HG03342 (cell line): Measurements from ENCODE around the gene ARHGAP45.

Experiments
- ATAC-seq: cut with Tn5 transposase; IDR thresholded peaks from one replicate; pipeline ENCODE4 v1.9.1; 2021; ENCODE audit warnings: mild to moderate bottlenecking, moderate library complexity; ENCODE audit not compliant: unreplicated experiment

The ARHGAP45 gene

DNA sequence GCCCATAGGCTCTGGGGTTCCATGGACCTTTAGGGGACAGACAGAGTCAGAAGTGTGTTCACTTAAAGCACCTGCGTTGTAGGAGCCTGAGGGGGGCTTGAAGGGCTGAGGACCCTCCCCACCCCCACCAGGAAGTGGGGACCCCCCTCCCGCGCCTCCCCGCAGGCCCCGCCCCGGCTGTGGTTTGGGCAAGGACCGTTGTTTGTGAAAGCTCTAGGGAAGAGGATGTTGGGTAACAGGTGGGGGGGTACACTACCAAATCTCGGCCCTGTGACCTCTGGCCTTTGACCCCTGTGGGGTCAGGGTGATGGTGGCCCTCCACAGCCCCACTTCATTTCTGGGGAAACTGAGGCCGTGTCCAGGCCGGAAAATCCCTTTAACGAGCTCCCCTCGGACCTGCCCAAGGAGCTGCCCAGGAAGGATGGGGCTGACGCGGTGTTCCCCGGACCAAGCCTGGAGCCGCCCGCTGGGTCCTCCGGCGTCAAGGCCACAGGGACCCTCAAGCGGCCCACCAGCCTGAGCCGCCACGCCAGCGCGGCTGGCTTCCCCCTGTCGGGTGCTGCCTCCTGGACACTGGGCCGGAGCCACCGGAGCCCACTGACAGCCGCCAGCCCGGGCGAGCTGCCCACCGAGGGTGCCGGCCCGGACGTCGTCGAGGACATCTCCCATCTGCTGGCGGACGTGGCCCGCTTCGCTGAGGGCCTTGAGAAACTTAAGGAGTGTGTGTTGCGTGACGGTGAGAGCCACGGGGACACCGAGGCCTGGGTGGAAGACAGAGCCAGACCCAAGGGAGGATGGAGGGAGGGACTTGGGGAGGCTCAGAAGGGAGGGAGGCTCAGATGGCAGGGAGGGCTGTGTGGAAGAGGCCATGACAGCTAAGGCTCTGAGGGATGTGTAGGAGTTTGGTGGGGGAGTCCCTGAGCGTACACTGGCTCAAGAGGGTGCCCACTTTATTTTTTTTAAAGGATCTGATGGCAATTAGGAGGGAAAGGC, 1.3 kb downstream of the ARHGAP45 start:
- no peak for ATAC-seq

DNA sequence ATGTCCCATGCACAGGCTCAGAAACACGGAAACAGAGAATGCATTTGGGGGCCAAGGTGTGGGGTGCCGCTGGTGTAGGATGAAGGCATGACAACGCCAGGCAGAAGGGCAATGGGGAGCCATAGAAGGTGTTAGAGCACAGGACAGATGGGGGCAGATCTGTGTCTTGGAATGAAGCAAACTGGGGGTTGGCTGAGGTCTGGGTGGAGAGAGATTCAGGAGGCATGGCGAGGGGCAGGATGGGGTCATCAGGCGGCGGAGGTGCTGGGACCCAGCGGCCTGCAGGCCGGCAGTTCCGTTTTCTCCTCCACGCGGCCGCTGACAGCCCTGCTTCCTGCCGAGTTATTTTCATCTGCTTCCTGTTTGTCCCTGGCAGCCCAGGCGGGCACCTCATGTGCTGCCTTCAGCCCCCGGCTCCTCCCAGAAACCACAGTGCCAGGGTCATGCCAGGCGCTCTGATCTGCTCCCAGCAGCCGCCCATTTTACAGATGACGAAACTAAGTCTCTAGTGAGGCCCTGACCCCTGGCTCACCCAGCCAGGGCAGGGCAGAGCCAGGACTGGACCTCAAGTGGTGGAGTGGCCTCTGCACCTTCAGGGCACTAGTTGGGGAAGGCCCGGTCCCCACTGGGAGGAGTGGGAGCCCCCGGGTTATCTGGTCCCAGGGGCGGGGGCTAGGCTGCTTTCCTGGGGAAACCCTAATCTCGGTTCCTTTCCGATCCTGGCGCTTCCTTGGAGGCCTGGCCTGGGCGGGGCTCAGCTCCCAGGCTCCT, 2.2 kb downstream of the ARHGAP45 start:
- no peak for ATAC-seq

- no peak for ATAC-seq
Measured at GRCh38 chr19:1070576-1070930, 3.6 kb downstream of the ARHGAP45 start.

GRCh38 chr19:1070931-1071791, 4.2 kb downstream of the ARHGAP45 start:
- no peak for ATAC-seq

DNA sequence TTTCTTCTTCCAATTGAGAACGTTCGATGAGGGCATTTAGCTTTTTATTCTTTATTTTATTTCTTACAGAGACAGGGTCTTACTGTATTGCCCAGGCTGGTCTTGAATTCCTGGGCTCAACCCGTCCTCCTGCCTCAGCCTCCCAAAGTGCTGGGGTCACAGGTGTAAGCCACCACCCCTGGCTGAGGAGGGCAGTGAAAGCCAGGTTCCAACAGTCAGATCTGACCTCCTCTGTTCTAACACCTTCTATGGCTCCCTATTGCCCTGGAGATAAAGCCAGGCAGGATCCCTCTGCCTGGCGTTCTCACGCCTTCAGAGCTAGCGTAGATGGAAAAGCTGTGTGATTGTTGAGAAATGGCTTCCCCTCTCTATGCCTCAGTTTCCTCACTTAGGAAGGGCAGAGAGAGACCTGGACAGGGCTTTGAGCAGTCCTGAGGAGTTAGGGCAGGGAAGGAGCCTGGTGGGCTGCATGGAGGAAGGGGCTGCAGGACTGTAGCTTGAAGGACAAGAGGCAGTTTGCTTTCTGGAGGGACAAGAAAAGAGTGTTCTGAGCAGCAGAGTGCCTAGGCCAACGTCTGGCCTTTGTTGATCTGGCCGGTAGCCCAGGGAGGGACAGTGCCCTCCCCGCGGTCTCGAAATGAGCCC, 5.5 kb downstream of the ARHGAP45 start:
- ATAC-seq: no peak

DNA sequence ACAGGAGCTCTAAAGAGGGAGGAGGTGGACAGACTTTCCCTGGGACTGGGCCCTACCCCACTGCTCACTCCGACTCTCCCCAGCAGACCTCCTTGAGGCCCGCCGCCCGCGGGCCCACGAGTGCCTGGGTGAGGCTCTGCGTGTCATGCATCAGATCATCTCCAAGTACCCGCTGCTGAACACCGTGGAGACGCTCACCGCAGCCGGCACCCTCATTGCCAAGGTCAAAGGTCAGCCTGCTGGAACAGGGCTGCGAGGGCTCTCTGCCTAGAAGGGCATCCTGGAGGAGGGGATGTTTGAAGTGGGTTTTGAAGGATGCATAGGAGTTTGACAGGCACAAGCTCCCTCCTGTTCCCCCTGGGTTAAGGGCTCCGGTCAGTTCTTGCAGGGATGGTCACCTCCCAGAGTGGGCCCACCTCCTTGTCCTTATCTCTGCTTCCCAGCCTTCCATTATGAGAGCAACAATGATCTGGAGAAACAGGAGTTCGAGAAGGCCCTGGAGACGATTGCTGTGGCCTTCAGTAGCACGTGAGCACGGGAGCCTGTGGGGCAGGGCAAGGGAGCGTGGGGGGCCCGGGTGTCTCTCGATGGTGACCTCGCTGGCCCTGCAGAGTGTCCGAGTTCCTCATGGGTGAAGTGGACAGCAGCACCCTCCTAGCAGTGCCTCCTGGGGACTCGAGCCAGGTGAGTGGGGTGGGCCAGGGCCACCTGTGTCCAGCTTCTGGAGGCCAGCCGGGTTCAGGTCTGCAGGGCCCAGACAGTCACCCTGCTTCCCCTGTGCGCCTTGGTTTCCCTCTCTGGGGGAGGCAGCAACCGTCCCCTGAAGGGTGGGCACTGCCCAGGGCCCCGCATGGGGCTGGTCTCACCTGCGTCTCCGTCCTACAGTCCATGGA, 6.3 kb downstream of the ARHGAP45 start:
- no peak for ATAC-seq

- ATAC-seq: no peak
Measured at GRCh38 chr19:1073956-1074517, 7.1 kb downstream of the ARHGAP45 start.

DNA sequence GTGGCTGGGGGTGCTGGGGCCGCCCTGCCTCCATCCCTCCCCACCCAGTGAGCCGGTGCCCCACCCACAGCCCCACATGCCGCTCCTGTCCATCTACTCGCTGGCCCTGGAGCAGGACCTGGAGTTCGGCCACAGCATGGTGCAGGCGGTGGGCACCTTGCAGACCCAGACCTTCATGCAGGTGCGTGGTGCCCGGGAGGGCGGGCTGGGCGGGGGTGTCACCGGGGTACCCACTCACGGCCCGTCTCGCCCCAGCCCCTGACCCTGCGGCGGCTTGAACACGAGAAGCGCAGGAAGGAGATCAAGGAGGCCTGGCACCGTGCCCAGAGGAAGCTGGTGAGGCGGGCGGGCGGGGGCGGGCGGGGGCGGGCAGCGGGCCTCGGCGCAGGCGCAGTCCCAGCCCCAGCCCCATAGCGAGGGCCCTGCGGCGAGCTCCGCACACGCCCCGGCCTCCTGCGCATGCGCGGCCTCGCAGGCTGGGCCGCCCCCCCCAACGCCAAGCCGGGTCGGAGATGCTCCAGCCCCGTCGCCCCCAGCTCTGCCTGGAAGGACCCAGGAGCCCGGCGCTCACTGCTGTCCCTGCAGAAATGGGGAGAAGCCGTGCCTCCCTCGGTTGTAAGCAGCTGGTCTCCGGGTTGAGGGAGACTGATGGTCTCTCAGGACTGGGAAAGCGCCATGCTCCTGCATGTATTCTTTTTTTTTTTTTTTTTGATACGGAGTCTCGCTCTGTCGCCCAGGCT, 7.7 kb downstream of the ARHGAP45 start:
- no peak for ATAC-seq

DNA sequence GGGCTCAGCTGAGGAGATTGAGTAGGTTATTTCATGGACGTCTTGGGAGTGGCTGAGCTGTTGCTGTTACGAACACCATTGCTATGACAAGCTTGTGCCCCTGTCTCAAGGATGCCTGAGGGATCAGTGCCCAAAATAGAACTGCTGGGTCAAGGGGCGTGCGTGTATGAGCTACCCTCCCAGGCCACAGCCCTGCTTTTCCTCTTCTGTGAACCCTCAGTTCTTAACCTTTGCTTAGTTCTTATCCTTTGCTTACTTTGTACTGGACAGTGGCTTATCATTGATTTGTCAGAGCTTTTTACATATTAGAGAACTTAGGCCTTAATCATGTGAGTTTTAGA, 9.0 kb downstream of the ARHGAP45 start:
- no peak for ATAC-seq

GRCh38 chr19:1076951-1077350, 10.0 kb downstream of the ARHGAP45 start:
- ATAC-seq: peak; percentile 66

GRCh38 chr19:1079566-1080111, 12.7 kb downstream of the ARHGAP45 start:
- no peak for ATAC-seq

DNA sequence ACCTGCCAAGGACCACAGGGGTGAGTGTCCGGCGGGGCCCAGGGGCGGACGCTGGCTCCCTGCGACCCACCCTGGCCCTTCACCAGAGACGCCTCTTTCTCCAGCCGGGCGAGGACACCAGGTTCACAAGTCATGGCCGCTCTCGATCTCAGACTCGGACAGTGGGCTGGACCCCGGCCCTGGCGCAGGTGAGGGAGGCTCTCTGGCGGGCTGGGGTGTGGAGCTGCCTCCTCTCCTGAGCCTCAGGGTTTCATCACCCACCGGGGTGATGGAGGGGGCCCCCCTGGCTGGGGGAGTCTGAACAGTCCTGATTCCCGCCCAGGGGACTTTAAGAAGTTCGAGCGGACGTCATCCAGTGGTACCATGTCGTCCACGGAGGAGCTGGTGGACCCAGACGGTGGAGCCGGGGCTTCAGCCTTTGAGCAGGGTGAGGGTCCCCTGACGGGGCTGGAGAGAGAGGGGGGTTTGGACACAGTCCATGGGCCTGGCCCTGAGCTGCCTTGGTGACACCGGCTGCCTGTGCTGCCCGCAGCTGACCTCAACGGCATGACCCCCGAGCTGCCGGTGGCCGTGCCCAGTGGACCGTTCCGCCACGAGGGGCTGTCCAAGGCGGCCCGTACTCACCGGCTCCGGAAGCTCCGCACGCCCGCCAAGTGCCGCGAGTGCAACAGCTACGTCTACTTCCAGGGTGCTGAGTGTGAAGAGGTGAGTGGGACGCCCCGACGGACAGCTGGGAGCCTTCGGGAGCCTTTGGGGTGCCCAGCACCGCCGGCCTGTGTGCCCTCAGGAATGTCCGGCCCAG, 13.6 kb downstream of the ARHGAP45 start:
- no peak for ATAC-seq

- ATAC-seq: no peak
Measured at GRCh38 chr19:1081301-1082164, 14.6 kb downstream of the ARHGAP45 start.

DNA sequence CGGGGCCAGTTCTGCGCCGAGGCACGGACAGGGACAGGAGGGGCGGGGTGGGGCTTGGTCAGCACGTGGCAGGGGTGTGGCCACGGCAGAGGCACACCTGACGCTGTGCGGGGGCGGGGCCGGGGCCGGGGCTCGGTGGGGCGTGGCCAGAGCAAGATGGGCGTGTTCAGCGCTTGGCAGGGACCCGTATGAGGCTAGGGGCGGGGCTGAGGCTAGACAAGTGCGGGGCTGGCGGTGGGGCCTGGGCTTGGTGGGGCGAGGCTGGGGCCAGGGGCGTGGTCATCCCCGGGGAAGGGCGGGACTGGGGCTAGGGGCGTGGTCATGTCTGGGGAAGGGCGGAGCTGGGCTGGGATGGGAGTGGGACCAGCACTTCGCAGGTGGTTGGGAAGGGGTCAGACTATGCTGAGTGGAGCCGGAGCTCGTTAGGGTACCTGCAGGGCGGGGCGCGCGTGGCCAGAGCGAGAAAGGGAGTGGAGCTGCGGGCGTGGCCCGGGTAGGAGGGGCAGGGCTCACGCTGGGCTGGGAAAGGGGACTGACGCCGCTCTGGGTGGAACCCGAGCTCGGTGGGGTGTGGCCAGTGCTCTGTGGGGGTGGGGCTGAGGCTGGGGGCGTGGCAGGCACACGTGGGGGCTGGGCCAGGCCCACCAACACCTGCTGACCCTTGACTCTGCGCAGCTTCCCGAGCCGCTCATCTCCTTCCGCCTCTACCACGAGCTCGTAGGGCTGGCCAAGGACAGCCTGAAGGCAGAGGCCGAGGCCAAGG, 15.4 kb downstream of the ARHGAP45 start:
- no peak for ATAC-seq

DNA sequence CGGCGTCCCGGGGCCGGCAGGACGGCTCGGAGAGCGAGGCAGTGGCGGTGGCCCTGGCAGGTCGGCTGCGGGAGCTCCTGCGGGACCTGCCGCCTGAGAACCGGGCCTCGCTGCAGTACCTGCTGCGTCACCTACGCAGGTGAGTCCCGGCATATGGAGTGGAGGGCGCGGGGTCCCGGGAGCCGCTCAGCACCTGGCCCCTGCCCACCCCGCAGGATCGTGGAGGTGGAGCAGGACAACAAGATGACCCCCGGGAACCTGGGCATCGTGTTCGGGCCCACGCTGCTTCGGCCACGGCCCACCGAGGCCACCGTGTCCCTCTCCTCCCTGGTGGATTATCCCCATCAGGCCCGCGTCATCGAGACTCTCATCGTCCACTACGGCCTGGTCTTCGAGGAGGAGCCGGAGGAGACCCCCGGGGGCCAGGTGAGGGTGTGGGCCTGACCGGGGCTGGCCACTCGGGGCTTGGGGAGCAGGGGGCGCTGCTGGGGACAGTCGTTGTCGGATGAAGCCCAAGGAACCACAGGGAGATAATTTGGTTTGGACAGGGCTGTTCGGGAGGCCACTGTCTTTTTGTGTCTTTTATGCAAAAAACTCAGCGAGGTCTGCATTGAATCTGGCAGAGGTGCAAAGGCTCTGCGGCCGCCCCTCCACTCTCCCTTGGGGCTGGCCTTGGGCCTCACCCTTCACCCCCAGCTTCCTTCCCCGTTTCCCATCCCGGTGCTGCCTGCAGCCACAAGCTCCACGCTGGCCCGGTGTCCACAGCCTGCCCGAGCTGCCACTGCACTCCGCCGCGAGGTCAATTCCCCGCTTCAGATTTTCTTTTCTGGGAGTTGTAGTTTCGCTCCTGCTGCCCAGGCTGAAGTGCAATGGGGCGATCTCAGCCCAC, 16.2 kb downstream of the ARHGAP45 start:
- no peak for ATAC-seq
